A673 (cell line): Measurements from ENCODE around the gene HEXIM1. TPM values are rescaled to one million over a fixed set of nuclear protein-coding genes. Genes with fewer than 3 reads are reported as not detected.

Experiments used
- BruUV-seq: library from RNA; stranded (reverse); fragments of 400-500 nt; replicated peaks from 2 replicates; lab custom pipeline; 2021; lab: Mats Ljungman, UMichigan
- CTCF ChIA-PET: fragments of 300-600 bp; sonication (Branson Sonifier 250); formaldehyde crosslinking; loops from one replicate; lab custom pipeline; 2022; ENCODE audit warnings: antibody characterized with exemption; lab: Charles Lee
- POLR2A ChIA-PET: fragments of 300-600 bp; sonication (Branson Sonifier 250); formaldehyde crosslinking; loops from one replicate; lab custom pipeline; 2022; ENCODE audit warnings: antibody characterized with exemption; ENCODE audit not compliant: low non-redundant PET; lab: Charles Lee
- DNase-seq: peaks from one replicate; pipeline ENCODE4 v3.0.0-alpha.2; 2015; ENCODE audit warnings: low spot score
- H3K27ac ChIP-seq: fragments of 200-600 bp; sonication (generic); 2 replicates; pipeline ENCODE4 v1.5.1; 2016; ENCODE audit warnings: mixed run types, low read depth, mild to moderate bottlenecking, mixed read lengths, antibody characterized with exemption, low read length; ENCODE audit not compliant: poor library complexity, severe bottlenecking
- H3K27me3 ChIP-seq: fragments of 200-600 bp; sonication (generic); replicated peaks from 2 replicates; pipeline ENCODE4 v1.6.1; 2017; ENCODE audit warnings: mixed run types, low read depth, mild to moderate bottlenecking, mixed read lengths, antibody characterized with exemption, low read length; ENCODE audit not compliant: insufficient read depth, poor library complexity
- H3K36me3 ChIP-seq: fragments of 200-600 bp; sonication (generic); 2 replicates; pipeline ENCODE4 v1.6.1; 2016; ENCODE audit warnings: mixed run types, mild to moderate bottlenecking, mixed read lengths, antibody characterized with exemption, low read length; ENCODE audit not compliant: insufficient read depth, poor library complexity, severe bottlenecking
- H3K4me1 ChIP-seq: fragments of 200-600 bp; sonication (generic); 2 replicates; pipeline ENCODE4 v1.6.1; 2017; ENCODE audit warnings: mixed run types, mild to moderate bottlenecking, mixed read lengths, antibody characterized with exemption, low read length; ENCODE audit not compliant: insufficient read depth, poor library complexity, severe bottlenecking
- H3K4me3 ChIP-seq: fragments of 200-600 bp; sonication (generic); 2 replicates; pipeline ENCODE4 v1.5.1; 2016; ENCODE audit warnings: low read depth, mixed run types, mild to moderate bottlenecking, mixed read lengths, low read length; ENCODE audit not compliant: poor library complexity, severe bottlenecking
- H3K9me3 ChIP-seq: fragments of 200-600 bp; sonication (generic); 2 replicates; pipeline ENCODE4 v1.6.1; 2016; ENCODE audit warnings: mixed run types, low read depth, mild to moderate bottlenecking, mixed read lengths, antibody characterized with exemption, low read length; ENCODE audit not compliant: poor library complexity, severe bottlenecking
- EZH2 ChIP-seq: fragments of 200-600 bp; sonication (generic); IDR thresholded peaks from 2 replicates; pipeline ENCODE4 v1.6.1; 2017; ENCODE audit warnings: borderline replicate concordance, low read depth, mild to moderate bottlenecking, mixed read lengths, antibody characterized with exemption, low read length; ENCODE audit not compliant: poor library complexity, severe bottlenecking
- intact Hi-C: fragments of 100-400 bp; cut with micrococcal nuclease; formaldehyde crosslinking; loops from one replicate; pipeline ENCODE4 v1.10.0; 2022; ENCODE audit not compliant: unreplicated experiment
- total RNA-seq: library from RNA; stranded (reverse); gene quantifications from 2 replicates; pipeline ENCODE4 v1.2.3, GENCODE V29; 2021
- TF ChIP-seq, protein P1 (sequence below): fragments of 300-800, 200-600 bp; sonication (generic); conservative IDR thresholded peaks from 2 replicates; pipeline ENCODE4 v1.5.1; 2017; ENCODE audit warnings: low read depth, mild to moderate bottlenecking, antibody characterized with exemption, low read length, moderate library complexity, mixed read lengths

HEXIM1 gene
- total RNA-seq, 1 experiment from 2014 or later: 21.2 TPM

- no peaks in the 10 kb centered on the region for H3K27me3 ChIP-seq
- ChIA-PET CTCF (no interaction called here), POLR2A (no interaction called here)
- no peaks in the 10 kb centered on the region for H3K9me3 ChIP-seq
- no peak overlapping the region for H3K27ac ChIP-seq
- intact Hi-C loops: no loop called here
- H3K36me3 ChIP-seq: no peaks in the 10 kb centered on the region
- H3K4me3 ChIP-seq: no peak overlapping the region
- no peaks in the 10 kb centered on the region for H3K4me1 ChIP-seq
- no peak for DNase-seq
- TF ChIP-seq EZH2: no peak
- TF ChIP-seq, protein P1, sequence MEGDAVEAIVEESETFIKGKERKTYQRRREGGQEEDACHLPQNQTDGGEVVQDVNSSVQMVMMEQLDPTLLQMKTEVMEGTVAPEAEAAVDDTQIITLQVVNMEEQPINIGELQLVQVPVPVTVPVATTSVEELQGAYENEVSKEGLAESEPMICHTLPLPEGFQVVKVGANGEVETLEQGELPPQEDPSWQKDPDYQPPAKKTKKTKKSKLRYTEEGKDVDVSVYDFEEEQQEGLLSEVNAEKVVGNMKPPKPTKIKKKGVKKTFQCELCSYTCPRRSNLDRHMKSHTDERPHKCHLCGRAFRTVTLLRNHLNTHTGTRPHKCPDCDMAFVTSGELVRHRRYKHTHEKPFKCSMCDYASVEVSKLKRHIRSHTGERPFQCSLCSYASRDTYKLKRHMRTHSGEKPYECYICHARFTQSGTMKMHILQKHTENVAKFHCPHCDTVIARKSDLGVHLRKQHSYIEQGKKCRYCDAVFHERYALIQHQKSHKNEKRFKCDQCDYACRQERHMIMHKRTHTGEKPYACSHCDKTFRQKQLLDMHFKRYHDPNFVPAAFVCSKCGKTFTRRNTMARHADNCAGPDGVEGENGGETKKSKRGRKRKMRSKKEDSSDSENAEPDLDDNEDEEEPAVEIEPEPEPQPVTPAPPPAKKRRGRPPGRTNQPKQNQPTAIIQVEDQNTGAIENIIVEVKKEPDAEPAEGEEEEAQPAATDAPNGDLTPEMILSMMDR: no peak
- BruUV-seq: no TSS peak
Measured at GRCh38 chr17:45120558-45120957, 27.7 kb upstream of the HEXIM1 start.

DNA sequence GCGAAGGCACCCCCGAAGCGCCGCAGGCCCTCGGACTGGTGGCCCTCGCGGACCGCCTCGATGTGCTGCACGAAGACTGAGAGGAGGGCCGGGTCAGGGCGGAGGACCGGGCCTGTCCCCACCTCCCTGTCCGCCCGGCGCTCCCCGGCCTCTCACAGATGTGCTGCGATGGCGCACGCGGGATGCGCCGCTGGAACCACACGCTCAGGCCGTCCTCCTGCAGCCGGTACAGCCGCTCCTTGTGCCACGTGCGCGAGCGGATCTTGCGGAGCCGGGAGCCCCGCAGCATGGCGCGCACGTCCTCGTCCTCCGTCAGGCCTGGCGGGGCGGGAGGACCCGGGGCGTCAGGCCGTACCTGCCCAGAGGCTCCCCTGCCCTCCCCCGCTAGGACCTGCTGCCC, 27.2 kb upstream of the HEXIM1 start:
- BruUV-seq: no TSS peak
- no peak for TF ChIP-seq EZH2
- TF ChIP-seq, protein P1: no peak
- H3K9me3 ChIP-seq: no peaks in the 10 kb centered on the region
- H3K4me1 ChIP-seq: no peaks in the 10 kb centered on the region
- ChIA-PET CTCF (no interaction called here), POLR2A (no interaction called here)
- no peaks in the 10 kb centered on the region for H3K36me3 ChIP-seq
- H3K27me3 ChIP-seq: no peaks in the 10 kb centered on the region
- no peak overlapping the region for H3K4me3 ChIP-seq
- H3K27ac ChIP-seq: no peak overlapping the region
- intact Hi-C loops: no loop called here
- DNase-seq: no peak

GRCh38 chr17:45123076-45123770, 25.1 kb upstream of the HEXIM1 start:
- no peaks in the 10 kb centered on the region for H3K9me3 ChIP-seq
- no peak for TF ChIP-seq EZH2
- TF ChIP-seq, protein P1: no peak
- H3K4me1 ChIP-seq: no peaks in the 10 kb centered on the region
- intact Hi-C loops: no loop called here
- H3K36me3 ChIP-seq: no peaks in the 10 kb centered on the region
- no peak overlapping the region for H3K4me3 ChIP-seq
- no peaks in the 10 kb centered on the region for H3K27me3 ChIP-seq
- CTCF ChIA-PET: no interaction called here
- POLR2A ChIA-PET: no interaction called here
- no peak overlapping the region for H3K27ac ChIP-seq
- no peak for DNase-seq
- BruUV-seq: no TSS peak
